AG09309 (cell line): ENCODE measurements around the gene CLEC10A.
"Not testable (repeated sequence)": the region's sequence is repeated elsewhere in the genome, so short reads cannot be mapped to it uniquely, and the experiment has no call there.

ENCODE experiments used
- DNase-seq: peaks from one replicate; pipeline ENCODE4 v3.0.0-alpha.2; 2010; ENCODE audit warnings: low read depth
- H3K4me3 ChIP-seq: 2 replicates; pipeline ENCODE4 v1.5.1; 2011; ENCODE audit warnings: mild to moderate bottlenecking, low read depth, low read length, moderate library complexity; ENCODE audit not compliant: control insufficient read depth
- CTCF ChIP-seq: IDR thresholded peaks from 2 replicates; pipeline ENCODE4 v1.5.1; 2011; ENCODE audit warnings: mild to moderate bottlenecking, low read depth, low read length, inconsistent platforms; ENCODE audit not compliant: insufficient read depth, control insufficient read depth; ENCODE audit errors: missing control alignments

Gene CLEC10A

GRCh38 chr17:7079581-7080455, at the start of gene CLEC10A:
Gene CLEC10A (minus strand): TSS chr17:7080251. CDS start chr17:7078812, 1,439 bp downstream.
- no peak for DNase-seq
- no peak within 1 kb of the TSS for H3K4me3 ChIP-seq
- no peak for TF ChIP-seq CTCF

GRCh38 chr17:7129311-7129710, 49.3 kb upstream of the CLEC10A start:
- H3K4me3 ChIP-seq: no peak overlapping the region

GRCh38 chr17:7128160-7128559, 48.1 kb upstream of the CLEC10A start:
- TF ChIP-seq CTCF: no peak
- no peak overlapping the region for H3K4me3 ChIP-seq
- no peak for DNase-seq

More at GRCh38 chr17:7129311-7129710, 49.3 kb upstream of the CLEC10A start:
- no peak for TF ChIP-seq CTCF
- no peak for DNase-seq

- not testable (repeated sequence) for DNase-seq, H3K4me3 ChIP-seq
These were observed 47.5 kb upstream of the CLEC10A start for GRCh38 chr17:7127501-7127900.

- not testable (repeated sequence) for DNase-seq
These were observed 46.3 kb upstream of the CLEC10A start for GRCh38 chr17:7126386-7126785.

GRCh38 chr17:7124923-7125322, 44.9 kb upstream of the CLEC10A start:
- no peak for TF ChIP-seq CTCF
- no peak overlapping the region for H3K4me3 ChIP-seq
- no peak for DNase-seq

More at GRCh38 chr17:7126386-7126785, 46.3 kb upstream of the CLEC10A start:
- H3K4me3 ChIP-seq: not testable (repeated sequence)

- no peak for TF ChIP-seq CTCF
- no peak for DNase-seq
- H3K4me3 ChIP-seq: no peak overlapping the region
These were observed 43.8 kb upstream of the CLEC10A start for GRCh38 chr17:7123844-7124243.
